ENCODE data around the gene SLC6A18.

DNA sequence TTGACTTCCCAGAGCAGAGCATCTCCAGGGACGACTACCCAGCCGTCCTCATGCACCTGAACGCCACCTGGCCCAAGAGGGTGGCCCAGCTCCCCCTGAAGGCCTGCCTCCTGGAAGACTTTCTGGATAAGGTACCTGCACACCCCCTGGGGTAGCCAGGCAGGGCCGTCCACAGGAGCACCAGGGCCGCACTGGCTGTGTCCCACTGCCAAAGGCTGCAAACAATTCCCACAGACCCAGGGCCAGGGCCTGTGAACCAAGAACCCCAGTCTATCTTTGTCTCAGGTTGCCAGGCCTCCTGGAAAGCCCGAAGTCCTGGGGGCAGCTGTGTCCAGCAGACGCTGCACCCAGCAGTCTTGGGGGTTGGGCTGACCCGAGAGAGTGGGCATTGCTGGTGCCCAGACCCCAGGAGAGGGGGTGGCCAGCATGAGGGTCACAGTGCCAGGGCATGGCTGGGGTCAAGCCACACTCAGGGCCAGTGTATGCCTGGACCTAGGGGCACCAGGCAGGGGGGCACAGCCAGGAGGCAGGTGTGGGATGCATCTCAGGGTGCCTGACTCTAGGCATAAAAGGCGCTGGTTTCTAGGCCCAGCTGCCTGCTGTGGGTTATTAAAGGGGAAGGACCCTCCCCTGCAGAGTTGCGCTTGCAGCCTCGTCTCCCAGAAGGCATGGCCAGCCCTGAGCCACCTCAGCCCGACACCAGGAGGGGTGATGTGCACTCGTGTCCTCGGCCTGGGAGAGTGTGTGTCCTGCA is 17.7 kb downstream of the SLC6A18 start:
- TF ChIP-seq POLR2AphosphoS5 (IDR thresholded peaks at IDR 0.05) (no peak), POLR2A (IDR thresholded peaks at IDR 0.05) (no peak)

All from prostate gland (tissue), 1 donor.